ENCODE data around the gene SHROOM1.

GRCh38 chr5:132877466-132877865 lies 47.0 kb upstream of the SHROOM1 start:
- TF ChIP-seq, protein P1, sequence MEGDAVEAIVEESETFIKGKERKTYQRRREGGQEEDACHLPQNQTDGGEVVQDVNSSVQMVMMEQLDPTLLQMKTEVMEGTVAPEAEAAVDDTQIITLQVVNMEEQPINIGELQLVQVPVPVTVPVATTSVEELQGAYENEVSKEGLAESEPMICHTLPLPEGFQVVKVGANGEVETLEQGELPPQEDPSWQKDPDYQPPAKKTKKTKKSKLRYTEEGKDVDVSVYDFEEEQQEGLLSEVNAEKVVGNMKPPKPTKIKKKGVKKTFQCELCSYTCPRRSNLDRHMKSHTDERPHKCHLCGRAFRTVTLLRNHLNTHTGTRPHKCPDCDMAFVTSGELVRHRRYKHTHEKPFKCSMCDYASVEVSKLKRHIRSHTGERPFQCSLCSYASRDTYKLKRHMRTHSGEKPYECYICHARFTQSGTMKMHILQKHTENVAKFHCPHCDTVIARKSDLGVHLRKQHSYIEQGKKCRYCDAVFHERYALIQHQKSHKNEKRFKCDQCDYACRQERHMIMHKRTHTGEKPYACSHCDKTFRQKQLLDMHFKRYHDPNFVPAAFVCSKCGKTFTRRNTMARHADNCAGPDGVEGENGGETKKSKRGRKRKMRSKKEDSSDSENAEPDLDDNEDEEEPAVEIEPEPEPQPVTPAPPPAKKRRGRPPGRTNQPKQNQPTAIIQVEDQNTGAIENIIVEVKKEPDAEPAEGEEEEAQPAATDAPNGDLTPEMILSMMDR (IDR thresholded peaks at IDR 0.05; ENCODE audit: low read length), result no peak
- TF ChIP-seq EZH2 (optimal IDR thresholded peaks at IDR 0.05; ENCODE audit: low read depth, low read length), result no peak
